ENCODE data around the gene CTSL. TPM values are rescaled to one million over a fixed set of nuclear protein-coding genes. Genes with fewer than 3 reads are reported as not detected.

CTSL gene
- polyA plus RNA-seq, 2 of the 4 experiments (the other 2 are of a cell fraction) = 725 to 902 TPM

- no peak for FAIRE-seq
- 88% methylated on average over 14 of the region's 14 CpGs for WGBS (ENCODE audit: missing lambda C conversion rate)
- Histone ChIP-seq H3K27ac (no peak overlapping the region), H3K9me3 (no peaks in the 10 kb centered on the region), H3K4me1 (peaks cover 5% of the 10 kb centered on the region; the same call in 2 of the 3 replicates), H3K4me2 (no peak overlapping the region), H3K4me3 (no peak overlapping the region)
- no peak for TF ChIP-seq CBX8 (IDR thresholded peaks at IDR 0.05)
- no peak for TF ChIP-seq JUN (IDR thresholded peaks at IDR 0.05)
- TF ChIP-seq NPAS2 (CRISPR knock-in tag; IDR thresholded peaks at IDR 0.05; ENCODE audit: borderline replicate concordance) = no peak
- TF ChIP-seq ESRRA (IDR thresholded peaks at IDR 0.05; ENCODE audit: borderline replicate concordance, low read length) = no peak
- no peak for TF ChIP-seq HES2 (IDR thresholded peaks at IDR 0.05)
- no peak for TF ChIP-seq JUNB (IDR thresholded peaks at IDR 0.05)
- no peak for TF ChIP-seq KDM1A (IDR thresholded peaks at IDR 0.05; ENCODE audit: low read depth)
- TF ChIP-seq SMC3 (IDR thresholded peaks at IDR 0.05) = no peak
- no peak for TF ChIP-seq FOSL2 (IDR thresholded peaks at IDR 0.05)
- TF ChIP-seq FOSL2 (CRISPR knock-in tag; IDR thresholded peaks at IDR 0.05) = no peak
- no peak for TF ChIP-seq EHF (CRISPR knock-in tag; IDR thresholded peaks at IDR 0.05)
- no peak for TF ChIP-seq POLR2AphosphoS2 (conservative IDR thresholded peaks at IDR 0.05; ENCODE audit: low read length)
- TF ChIP-seq, protein P1, sequence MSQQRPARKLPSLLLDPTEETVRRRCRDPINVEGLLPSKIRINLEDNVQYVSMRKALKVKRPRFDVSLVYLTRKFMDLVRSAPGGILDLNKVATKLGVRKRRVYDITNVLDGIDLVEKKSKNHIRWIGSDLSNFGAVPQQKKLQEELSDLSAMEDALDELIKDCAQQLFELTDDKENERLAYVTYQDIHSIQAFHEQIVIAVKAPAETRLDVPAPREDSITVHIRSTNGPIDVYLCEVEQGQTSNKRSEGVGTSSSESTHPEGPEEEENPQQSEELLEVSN (IDR thresholded peaks at IDR 0.05; ENCODE audit: borderline replicate concordance, low read depth) = no peak
- no peak for ATAC-seq
- no peak for DNase-seq (ENCODE audit: low read depth in 1 of 2, low spot score in 1 of 2)
- POLR2A ChIA-PET = no interaction called here
- CTCF ChIA-PET = interaction anchor here (0.9 to 21.0 kb wide), 14 partner anchors 10 to 365 kb away, joined by 3 to 473 read pairs (median 4); partner anchors contain the start of gene SPATA31E1
Measured at GRCh38 chr9:87676976-87677775, 48.7 kb upstream of the CTSL start.

DNA sequence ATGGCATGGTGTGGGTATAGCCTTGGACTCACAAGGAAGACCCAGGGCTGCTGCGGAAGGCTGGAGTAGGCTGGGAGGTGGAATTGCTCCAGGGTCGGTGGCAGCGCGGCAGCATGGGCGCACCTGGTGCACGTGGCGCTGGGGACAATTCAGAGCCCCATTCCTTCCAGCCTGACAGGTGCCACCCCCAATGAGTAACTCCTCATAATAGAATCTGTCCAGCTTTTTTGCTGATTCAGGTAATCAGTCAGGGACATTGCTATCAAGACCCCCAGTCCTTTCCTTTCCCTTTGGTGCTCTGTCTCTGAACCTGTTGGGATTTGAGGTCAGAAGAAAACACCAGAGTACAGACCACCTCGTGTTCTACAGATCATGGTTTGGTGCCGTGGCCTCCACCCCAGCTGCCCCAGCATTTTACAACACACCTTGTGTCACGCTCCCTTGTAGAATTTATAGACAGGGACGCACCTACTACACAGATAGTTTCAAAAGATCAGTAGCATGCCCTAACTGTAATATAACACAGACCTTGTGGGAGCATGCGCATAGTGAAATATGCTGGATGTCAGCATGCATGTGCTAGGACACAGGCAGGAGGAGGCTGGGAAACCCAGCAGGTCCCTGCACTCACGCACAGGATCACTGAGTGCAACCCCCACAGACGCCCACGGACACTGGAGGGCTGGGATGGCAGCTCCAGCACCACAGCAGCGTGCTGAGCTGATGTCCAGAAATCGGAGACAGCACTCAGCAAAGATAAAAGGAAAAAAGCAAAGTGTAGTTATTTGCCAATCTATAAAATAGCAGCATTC is 47.9 kb upstream of the CTSL start:
- WGBS (ENCODE audit: missing lambda C conversion rate) = 91% methylated on average over 17 of the region's 17 CpGs

More for the DNA sequence above, 47.9 kb upstream of the CTSL start:
- no peak for DNase-seq (ENCODE audit: low read depth in 1 of 2, low spot score in 1 of 2)
- Histone ChIP-seq H3K4me3 (no peak overlapping the region), H3K4me1 (peaks cover 7% of the 10 kb centered on the region; the same call in 2 of the 3 replicates), H3K27ac (no peak overlapping the region), H3K4me2 (no peak overlapping the region), H3K9me3 (no peaks in the 10 kb centered on the region)
- ChIA-PET POLR2A (no interaction called here), CTCF (interaction anchor here (0.7 to 21.0 kb wide), 23 partner anchors 7 to 364 kb away, joined by 3 to 473 read pairs (median 3); partner anchors contain the start of genes CTSL, DAPK1 and SPATA31E1)
- no peak for FAIRE-seq
- TF ChIP-seq MAFK (IDR thresholded peaks at IDR 0.05; ENCODE audit: partially characterized antibody) = peak; percentile 82
- TF ChIP-seq, protein P2, sequence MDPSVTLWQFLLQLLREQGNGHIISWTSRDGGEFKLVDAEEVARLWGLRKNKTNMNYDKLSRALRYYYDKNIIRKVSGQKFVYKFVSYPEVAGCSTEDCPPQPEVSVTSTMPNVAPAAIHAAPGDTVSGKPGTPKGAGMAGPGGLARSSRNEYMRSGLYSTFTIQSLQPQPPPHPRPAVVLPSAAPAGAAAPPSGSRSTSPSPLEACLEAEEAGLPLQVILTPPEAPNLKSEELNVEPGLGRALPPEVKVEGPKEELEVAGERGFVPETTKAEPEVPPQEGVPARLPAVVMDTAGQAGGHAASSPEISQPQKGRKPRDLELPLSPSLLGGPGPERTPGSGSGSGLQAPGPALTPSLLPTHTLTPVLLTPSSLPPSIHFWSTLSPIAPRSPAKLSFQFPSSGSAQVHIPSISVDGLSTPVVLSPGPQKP (IDR thresholded peaks at IDR 0.05; ENCODE audit: low read depth, low read length) = no peak
- no peak for TF ChIP-seq FOSL2 (IDR thresholded peaks at IDR 0.05)
- no peak for TF ChIP-seq FOSL2 (CRISPR knock-in tag; IDR thresholded peaks at IDR 0.05)
- TF ChIP-seq RARB (CRISPR knock-in tag; IDR thresholded peaks at IDR 0.05) = no peak
- no peak for TF ChIP-seq HDAC2 (IDR thresholded peaks at IDR 0.05)
- TF ChIP-seq KDM1A (IDR thresholded peaks at IDR 0.05; ENCODE audit: low read depth) = no peak
- no peak for TF ChIP-seq HES2 (IDR thresholded peaks at IDR 0.05)
- peak in 1 of 2 experiments; percentile 21; a peak in 2 of 6 replicates for ATAC-seq
